ENCODE results near the gene GUCY1A1. TPM values are rescaled to one million over a fixed set of nuclear protein-coding genes. Genes with fewer than 3 reads are reported as not detected.

GUCY1A1 gene
- total RNA-seq, 2 donors from 2014 or later = 2.0 to 14.7 TPM

DNA sequence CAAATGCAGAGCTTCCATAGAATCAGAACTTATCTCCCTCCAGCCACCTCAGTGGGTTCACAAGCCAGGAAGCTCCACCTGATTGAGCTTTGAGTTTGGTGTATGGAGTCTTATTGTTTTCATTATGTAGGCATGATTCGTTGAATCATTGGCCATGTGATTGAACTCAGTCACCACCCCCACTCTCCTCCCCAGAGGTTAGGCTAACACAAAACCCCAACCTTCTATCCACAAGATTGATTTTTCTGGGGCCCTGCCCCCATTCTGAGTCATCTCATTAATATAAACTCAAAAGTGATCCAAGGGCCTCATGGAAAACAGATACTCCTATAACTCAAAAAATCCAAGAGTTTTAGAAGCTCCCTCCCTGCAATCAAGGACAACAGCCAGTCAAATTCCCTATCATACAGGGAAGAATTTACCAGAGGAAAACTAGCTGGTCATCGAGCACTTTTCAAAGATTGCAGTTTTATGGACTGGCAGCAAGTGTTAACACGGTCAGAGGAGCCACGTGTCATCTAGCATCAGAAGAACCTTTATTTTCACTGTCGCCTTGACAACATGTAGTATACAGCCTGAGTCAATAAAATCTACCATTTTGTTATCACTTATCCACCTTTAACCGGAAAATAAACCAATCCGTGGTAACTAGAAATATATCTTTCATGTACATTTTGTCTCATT, 56.3 kb downstream of the GUCY1A1 start:
- no peaks in the 10 kb centered on the region for H3K9me3 ChIP-seq
- intact Hi-C loops (cut with DNase I) = no loop called here
- TF ChIP-seq, protein P1, sequence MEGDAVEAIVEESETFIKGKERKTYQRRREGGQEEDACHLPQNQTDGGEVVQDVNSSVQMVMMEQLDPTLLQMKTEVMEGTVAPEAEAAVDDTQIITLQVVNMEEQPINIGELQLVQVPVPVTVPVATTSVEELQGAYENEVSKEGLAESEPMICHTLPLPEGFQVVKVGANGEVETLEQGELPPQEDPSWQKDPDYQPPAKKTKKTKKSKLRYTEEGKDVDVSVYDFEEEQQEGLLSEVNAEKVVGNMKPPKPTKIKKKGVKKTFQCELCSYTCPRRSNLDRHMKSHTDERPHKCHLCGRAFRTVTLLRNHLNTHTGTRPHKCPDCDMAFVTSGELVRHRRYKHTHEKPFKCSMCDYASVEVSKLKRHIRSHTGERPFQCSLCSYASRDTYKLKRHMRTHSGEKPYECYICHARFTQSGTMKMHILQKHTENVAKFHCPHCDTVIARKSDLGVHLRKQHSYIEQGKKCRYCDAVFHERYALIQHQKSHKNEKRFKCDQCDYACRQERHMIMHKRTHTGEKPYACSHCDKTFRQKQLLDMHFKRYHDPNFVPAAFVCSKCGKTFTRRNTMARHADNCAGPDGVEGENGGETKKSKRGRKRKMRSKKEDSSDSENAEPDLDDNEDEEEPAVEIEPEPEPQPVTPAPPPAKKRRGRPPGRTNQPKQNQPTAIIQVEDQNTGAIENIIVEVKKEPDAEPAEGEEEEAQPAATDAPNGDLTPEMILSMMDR (IDR thresholded peaks at IDR 0.05) = no peak
- no peak for DNase-seq
- no peak overlapping the region for H3K27ac ChIP-seq
- no peaks in the 10 kb centered on the region for H3K4me1 ChIP-seq
- H3K36me3 ChIP-seq = no peaks in the 10 kb centered on the region
- H3K9ac ChIP-seq (ENCODE audit: low read depth in 2 of 2, low read length in 2 of 2) = no peak overlapping the region
- H3K27me3 ChIP-seq = no peaks in the 10 kb centered on the region
- no peak overlapping the region for H3K4me3 ChIP-seq

DNA sequence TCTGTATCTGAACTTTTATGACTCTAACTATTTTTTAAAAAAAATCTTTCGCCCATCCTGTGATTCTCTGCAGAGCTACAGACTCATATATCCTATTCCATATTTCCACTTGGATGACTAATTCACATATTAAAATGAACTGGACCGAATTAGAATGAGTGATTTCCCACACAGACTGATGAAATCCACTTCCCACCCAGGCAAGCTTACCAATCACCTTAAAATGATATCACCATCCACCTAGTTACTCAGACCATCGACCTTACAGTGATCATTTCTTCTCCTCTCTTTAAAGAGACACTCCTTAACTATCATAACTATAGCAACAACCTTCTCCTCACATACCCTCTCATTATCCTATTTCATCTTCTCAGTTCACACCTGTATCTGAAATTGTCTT, 58.1 kb downstream of the GUCY1A1 start:
- no peak overlapping the region for H3K27ac ChIP-seq
- no peak overlapping the region for H3K9ac ChIP-seq (ENCODE audit: low read depth in 2 of 2, low read length in 2 of 2)
- no peak for DNase-seq
- H3K36me3 ChIP-seq = no peaks in the 10 kb centered on the region
- intact Hi-C loops (cut with DNase I) = no loop called here
- H3K27me3 ChIP-seq = no peaks in the 10 kb centered on the region
- H3K4me3 ChIP-seq = no peak overlapping the region
- H3K4me1 ChIP-seq = no peaks in the 10 kb centered on the region
- TF ChIP-seq, protein P1 (IDR thresholded peaks at IDR 0.05) = no peak
- no peaks in the 10 kb centered on the region for H3K9me3 ChIP-seq

DNA sequence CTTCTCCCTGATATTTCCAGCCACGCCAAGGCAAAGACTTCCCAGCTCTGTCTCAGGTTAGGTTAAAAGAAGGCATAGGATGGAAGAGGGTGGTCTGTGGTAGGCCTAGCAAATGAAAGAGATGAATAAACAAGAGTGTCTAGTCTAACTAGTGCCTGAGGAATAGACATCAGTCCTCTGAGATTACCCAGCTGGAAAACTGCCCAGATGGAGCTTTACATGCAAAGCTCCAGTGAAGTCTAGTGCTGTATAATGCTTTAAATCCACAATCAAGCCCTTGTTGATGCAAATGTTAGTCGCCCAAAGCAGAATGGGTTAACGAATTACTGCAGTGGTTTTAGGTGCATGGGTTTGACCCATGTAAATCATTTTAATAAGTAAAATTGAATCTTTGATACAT, 67.4 kb downstream of the GUCY1A1 start:
- no peaks in the 10 kb centered on the region for H3K27me3 ChIP-seq
- no peak overlapping the region for H3K27ac ChIP-seq
- no peak overlapping the region for H3K4me3 ChIP-seq
- intact Hi-C loops (cut with DNase I) = no loop called here
- H3K9ac ChIP-seq (ENCODE audit: low read depth in 2 of 2, low read length in 2 of 2) = no peak overlapping the region
- TF ChIP-seq, protein P1 (IDR thresholded peaks at IDR 0.05) = no peak
- H3K4me1 ChIP-seq = no peaks in the 10 kb centered on the region
- H3K9me3 ChIP-seq = no peaks in the 10 kb centered on the region
- no peak for DNase-seq
- no peaks in the 10 kb centered on the region for H3K36me3 ChIP-seq

DNA sequence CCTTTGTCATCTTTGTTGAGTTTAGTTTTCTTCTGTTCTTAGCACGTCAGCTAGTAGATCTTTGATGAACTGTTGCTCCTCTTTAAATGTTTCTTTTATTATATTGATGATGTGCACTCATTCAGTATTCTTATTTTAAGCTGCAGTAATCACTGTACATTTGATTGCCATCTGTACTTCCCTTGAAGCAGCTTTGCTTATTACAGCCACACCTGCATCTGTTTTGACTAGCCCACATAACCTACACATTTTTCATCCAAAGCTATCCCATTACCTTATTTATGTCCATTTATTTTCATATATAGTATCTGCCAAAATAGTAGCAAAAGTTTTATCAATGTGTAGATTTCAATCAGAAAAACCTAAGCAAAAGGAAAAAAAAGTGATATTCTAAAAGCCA, 68.3 kb downstream of the GUCY1A1 start:
- DNase-seq = no peak
- intact Hi-C loops (cut with DNase I) = no loop called here
- H3K36me3 ChIP-seq = no peaks in the 10 kb centered on the region
- no peak overlapping the region for H3K27ac ChIP-seq
- no peak overlapping the region for H3K9ac ChIP-seq (ENCODE audit: low read depth in 2 of 2, low read length in 2 of 2)
- TF ChIP-seq, protein P1 (IDR thresholded peaks at IDR 0.05) = no peak
- H3K4me3 ChIP-seq = no peak overlapping the region
- no peaks in the 10 kb centered on the region for H3K9me3 ChIP-seq
- H3K4me1 ChIP-seq = no peaks in the 10 kb centered on the region
- H3K27me3 ChIP-seq = no peaks in the 10 kb centered on the region

DNA sequence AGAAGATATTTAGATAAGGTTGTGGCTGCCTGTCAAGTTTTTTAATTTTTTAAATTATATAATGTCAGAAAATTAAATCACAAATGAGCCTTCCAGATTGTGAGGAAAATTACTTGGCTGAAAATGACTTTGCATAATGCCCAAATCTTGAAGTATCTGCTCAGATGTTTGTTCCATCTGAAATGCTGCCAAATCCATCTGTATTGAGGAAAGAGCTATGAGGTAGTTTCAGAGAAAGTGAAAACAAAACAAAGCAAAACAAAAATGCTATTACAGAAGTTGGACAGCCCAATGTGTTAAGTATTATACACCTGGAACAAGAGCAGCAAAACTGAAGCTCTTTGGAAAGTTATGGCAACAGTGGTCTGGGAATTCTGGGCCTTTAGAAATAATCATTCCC, 68.8 kb downstream of the GUCY1A1 start:
- Histone ChIP-seq H3K9ac (ENCODE audit: low read depth in 2 of 2, low read length in 2 of 2) (no peak overlapping the region), H3K27ac (no peak overlapping the region), H3K4me1 (no peaks in the 10 kb centered on the region), H3K9me3 (no peaks in the 10 kb centered on the region), H3K4me3 (no peak overlapping the region), H3K36me3 (no peaks in the 10 kb centered on the region), H3K27me3 (no peaks in the 10 kb centered on the region)
- TF ChIP-seq, protein P1 (IDR thresholded peaks at IDR 0.05) = no peak
- intact Hi-C loops (cut with DNase I) = no loop called here
- DNase-seq = no peak
